ENCODE results near the gene FNIP2.

- TF ChIP-seq ZNF596 (tag by site-specific recombination; IDR thresholded peaks at IDR 0.05) (no peak), CTCF (tag by site-specific recombination; IDR thresholded peaks at IDR 0.05) (no peak), MYNN (tag by site-specific recombination; IDR thresholded peaks at IDR 0.05; ENCODE audit: borderline replicate concordance) (no peak), ZNF302 (tag by site-specific recombination; IDR thresholded peaks at IDR 0.05; ENCODE audit: low read depth) (no peak), ZBTB44 (tag by site-specific recombination; IDR thresholded peaks at IDR 0.05) (no peak), OVOL3 (tag by site-specific recombination; IDR thresholded peaks at IDR 0.05) (no peak), ZNF280C (tag by site-specific recombination; IDR thresholded peaks at IDR 0.05) (no peak)
These were observed 44.3 kb downstream of the FNIP2 start for GRCh38 chr4:158813113-158813512.
